GM23248 (cell line): ENCODE results near the gene CMPK2.

ENCODE experiments used
- EZH2 ChIP-seq: fragments of 200-600 bp; sonication (generic); IDR thresholded peaks from 2 replicates; pipeline ENCODE4 v1.6.1; 2018; ENCODE audit warnings: antibody characterized with exemption, mild to moderate bottlenecking; ENCODE audit not compliant: insufficient read depth, poor library complexity, severe bottlenecking
- EZH2phosphoT487 ChIP-seq: fragments of 200-600 bp; sonication (generic); IDR thresholded peaks from 2 replicates; pipeline ENCODE4 v1.6.1; 2018; ENCODE audit warnings: antibody characterized with exemption, moderate library complexity, mild to moderate bottlenecking, low read depth; ENCODE audit not compliant: insufficient read depth

- TF ChIP-seq EZH2 (no peak), EZH2phosphoT487 (no peak)
Observed at GRCh38 chr2:6845312-6845711, 20.4 kb downstream of the CMPK2 start.
